MM.1S (cell line): ENCODE results near the gene KRT2.

Source experiments
- CTCF ChIP-seq: fragments of 300-600 bp; sonication (generic); IDR thresholded peaks from 2 replicates; pipeline ENCODE4 v1.5.1; 2016; ENCODE audit warnings: antibody characterized with exemption, low read length, mixed read lengths
- EZH2 ChIP-seq: fragments of 300-600 bp; sonication (generic); optimal IDR thresholded peaks from 2 replicates; pipeline ENCODE3; 2017; ENCODE audit warnings: low read depth, mild to moderate bottlenecking, antibody characterized with exemption, low read length, mixed read lengths

DNA sequence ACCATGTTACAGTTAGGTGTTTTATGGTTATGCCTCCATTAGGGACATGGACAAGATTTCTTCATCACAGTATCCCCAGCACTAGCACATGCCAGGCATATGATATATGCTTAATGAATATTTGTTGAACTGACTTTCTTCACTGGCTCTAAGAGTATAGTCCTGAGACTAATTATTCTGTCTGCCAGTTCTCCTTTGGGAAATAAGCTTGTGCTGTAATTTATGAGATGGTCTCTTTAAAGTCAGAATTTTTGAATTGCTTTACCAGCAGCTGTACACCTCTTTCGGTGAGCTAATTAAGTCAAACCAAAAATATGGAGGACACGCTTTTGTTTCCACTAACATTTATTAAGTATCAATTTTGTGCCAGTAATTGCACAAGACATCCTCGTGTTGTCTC is 45.9 kb downstream of the KRT2 start:
- TF ChIP-seq CTCF (no peak), EZH2 (no peak)
